ENCODE data around the gene CARD14.

Gene CARD14

DNA sequence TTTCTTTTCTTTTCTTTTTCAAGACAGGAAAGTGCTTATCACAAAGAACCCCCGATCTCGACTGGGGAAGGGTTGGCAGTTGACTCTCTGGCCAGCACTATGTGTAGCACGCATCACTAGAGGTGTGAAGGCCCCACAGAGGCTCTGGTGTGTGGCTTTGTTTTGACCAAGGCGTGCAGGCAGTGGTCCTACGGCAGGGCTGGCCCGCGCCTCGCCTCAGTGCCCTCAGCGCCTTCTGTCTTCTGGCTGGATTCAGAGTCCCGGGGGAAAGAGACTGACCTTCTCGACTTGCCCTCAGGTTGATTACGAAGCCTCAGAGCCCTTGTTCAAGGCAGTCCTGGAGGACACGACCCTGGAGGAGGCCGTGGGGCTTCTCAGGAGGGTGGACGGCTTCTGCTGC lies 31.6 kb downstream of the CARD14 start:
- TF ChIP-seq, protein P1, sequence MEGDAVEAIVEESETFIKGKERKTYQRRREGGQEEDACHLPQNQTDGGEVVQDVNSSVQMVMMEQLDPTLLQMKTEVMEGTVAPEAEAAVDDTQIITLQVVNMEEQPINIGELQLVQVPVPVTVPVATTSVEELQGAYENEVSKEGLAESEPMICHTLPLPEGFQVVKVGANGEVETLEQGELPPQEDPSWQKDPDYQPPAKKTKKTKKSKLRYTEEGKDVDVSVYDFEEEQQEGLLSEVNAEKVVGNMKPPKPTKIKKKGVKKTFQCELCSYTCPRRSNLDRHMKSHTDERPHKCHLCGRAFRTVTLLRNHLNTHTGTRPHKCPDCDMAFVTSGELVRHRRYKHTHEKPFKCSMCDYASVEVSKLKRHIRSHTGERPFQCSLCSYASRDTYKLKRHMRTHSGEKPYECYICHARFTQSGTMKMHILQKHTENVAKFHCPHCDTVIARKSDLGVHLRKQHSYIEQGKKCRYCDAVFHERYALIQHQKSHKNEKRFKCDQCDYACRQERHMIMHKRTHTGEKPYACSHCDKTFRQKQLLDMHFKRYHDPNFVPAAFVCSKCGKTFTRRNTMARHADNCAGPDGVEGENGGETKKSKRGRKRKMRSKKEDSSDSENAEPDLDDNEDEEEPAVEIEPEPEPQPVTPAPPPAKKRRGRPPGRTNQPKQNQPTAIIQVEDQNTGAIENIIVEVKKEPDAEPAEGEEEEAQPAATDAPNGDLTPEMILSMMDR (IDR thresholded peaks at IDR 0.05; ENCODE audit: insufficient read depth, low read depth, low read length, missing control alignments), result no peak
- no peak for DNase-seq (ENCODE audit: low read depth)
- H3K4me3 ChIP-seq (ENCODE audit: low read length), result no peak overlapping the region

- no peak for DNase-seq (ENCODE audit: low read depth)
- TF ChIP-seq, protein P1 (IDR thresholded peaks at IDR 0.05; ENCODE audit: insufficient read depth, low read depth, low read length, missing control alignments), result no peak
- no peak overlapping the region for H3K4me3 ChIP-seq (ENCODE audit: low read length)
Measured at GRCh38 chr17:80202197-80202596, 32.4 kb downstream of the CARD14 start.

DNA sequence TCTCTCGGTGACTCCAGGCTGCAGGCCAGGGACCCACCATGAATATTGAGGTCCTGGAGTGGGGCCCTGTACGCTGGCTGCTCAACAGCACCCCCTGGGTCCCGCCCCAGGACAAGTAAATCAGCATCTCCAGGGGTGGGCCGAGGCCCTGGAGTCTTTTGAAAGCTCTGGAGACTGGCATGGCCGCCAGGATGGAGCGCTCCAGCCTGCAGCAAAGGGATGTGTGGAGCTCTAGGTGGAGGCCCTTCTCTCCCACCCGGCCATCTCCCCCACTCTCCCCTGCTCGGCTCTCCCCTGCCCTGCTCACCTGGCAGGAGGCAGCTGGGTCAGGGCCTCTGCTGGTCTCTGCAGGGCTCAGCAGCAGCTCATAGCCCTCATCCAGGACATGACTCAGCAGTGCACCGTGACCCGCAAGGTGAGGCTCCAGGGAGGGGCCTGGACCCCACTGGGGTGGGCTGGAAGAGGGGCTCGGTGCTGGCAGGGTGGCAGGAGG lies 33.7 kb downstream of the CARD14 start:
- no peak for DNase-seq (ENCODE audit: low read depth)
- no peak overlapping the region for H3K4me3 ChIP-seq (ENCODE audit: low read length)
- TF ChIP-seq, protein P1 (IDR thresholded peaks at IDR 0.05; ENCODE audit: insufficient read depth, low read depth, low read length, missing control alignments), result no peak

GRCh38 chr17:80204626-80205468 lies 35.0 kb downstream of the CARD14 start:
- no peak overlapping the region for H3K4me3 ChIP-seq (ENCODE audit: low read length)
- TF ChIP-seq, protein P1 (IDR thresholded peaks at IDR 0.05; ENCODE audit: insufficient read depth, low read depth, low read length, missing control alignments), result no peak
- no peak for DNase-seq (ENCODE audit: low read depth)

DNA sequence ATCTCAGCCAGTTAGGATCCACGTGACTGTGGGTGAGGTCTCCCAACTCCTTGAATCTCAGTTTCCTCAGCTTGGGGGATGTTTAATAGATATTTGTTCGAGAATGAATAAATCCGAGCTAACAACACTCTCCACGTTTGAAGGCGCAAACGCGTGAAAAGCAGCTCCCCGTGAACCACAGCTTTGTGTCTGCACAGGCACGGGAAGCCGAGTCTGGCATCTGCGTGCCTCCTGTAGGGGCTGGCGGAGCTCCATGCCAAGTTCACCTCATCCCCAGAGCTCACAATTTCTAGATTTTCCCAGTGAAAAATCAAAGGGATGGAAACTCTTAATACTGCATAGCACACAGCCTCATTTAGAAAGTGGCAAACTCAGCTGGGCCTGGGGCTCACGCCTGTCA lies 36.0 kb downstream of the CARD14 start:
- no peak overlapping the region for H3K4me3 ChIP-seq (ENCODE audit: low read length)
- TF ChIP-seq, protein P1 (IDR thresholded peaks at IDR 0.05; ENCODE audit: insufficient read depth, low read depth, low read length, missing control alignments), result no peak
- DNase-seq (ENCODE audit: low read depth), result no peak

GRCh38 chr17:80208050-80208449 lies 38.2 kb downstream of the CARD14 start:
- DNase-seq (ENCODE audit: low read depth), result no peak
- TF ChIP-seq, protein P1 (IDR thresholded peaks at IDR 0.05; ENCODE audit: insufficient read depth, low read depth, low read length, missing control alignments), result no peak
- no peak overlapping the region for H3K4me3 ChIP-seq (ENCODE audit: low read length)

- H3K4me3 ChIP-seq (ENCODE audit: low read length), result no peak overlapping the region
- no peak for DNase-seq (ENCODE audit: low read depth)
- TF ChIP-seq, protein P1 (IDR thresholded peaks at IDR 0.05; ENCODE audit: insufficient read depth, low read depth, low read length, missing control alignments), result no peak
Measured at GRCh38 chr17:80209765-80210164, 39.9 kb downstream of the CARD14 start.
